Measurements from ENCODE around the gene DNMT3A. TPM values are rescaled to one million over a fixed set of nuclear protein-coding genes. Genes with fewer than 3 reads are reported as not detected.

The DNMT3A gene
- total RNA-seq, 1 donor from 2014 or later = 12.9 TPM

DNA sequence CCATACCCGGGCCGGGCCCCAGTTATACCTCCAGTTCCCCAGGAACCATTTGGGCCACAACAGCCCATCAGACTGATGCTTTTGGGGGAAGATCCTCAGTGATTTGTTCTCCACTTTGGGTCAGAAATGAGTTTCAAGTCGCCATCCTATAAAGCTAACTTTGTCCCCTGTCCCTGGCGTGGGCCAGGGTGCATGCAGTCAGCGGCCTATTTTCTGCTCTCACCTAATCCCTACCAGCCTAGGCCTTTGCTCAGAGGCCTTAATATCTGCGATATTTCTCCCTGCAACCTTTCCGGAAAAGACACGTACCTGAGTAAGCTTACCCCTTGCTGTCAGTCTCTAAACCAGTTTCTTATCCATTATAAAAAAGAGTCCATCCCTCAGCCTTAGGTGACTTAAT is 7.2 kb downstream of the DNMT3A start:
- no peak for DNase-seq (ENCODE audit: low read depth)
- H3K4me3 ChIP-seq (ENCODE audit: low read depth, low read length) = no peak overlapping the region
- TF ChIP-seq, protein P1, sequence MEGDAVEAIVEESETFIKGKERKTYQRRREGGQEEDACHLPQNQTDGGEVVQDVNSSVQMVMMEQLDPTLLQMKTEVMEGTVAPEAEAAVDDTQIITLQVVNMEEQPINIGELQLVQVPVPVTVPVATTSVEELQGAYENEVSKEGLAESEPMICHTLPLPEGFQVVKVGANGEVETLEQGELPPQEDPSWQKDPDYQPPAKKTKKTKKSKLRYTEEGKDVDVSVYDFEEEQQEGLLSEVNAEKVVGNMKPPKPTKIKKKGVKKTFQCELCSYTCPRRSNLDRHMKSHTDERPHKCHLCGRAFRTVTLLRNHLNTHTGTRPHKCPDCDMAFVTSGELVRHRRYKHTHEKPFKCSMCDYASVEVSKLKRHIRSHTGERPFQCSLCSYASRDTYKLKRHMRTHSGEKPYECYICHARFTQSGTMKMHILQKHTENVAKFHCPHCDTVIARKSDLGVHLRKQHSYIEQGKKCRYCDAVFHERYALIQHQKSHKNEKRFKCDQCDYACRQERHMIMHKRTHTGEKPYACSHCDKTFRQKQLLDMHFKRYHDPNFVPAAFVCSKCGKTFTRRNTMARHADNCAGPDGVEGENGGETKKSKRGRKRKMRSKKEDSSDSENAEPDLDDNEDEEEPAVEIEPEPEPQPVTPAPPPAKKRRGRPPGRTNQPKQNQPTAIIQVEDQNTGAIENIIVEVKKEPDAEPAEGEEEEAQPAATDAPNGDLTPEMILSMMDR (IDR thresholded peaks at IDR 0.05; ENCODE audit: insufficient read depth, low read length, severe bottlenecking) = no peak
- no peaks in the 10 kb centered on the region for H3K27me3 ChIP-seq (ENCODE audit: control insufficient read depth, insufficient read depth, low read length)
- FAIRE-seq = no peak
- no peaks in the 10 kb centered on the region for H3K36me3 ChIP-seq (ENCODE audit: control insufficient read depth, insufficient read depth, low read length)

DNA sequence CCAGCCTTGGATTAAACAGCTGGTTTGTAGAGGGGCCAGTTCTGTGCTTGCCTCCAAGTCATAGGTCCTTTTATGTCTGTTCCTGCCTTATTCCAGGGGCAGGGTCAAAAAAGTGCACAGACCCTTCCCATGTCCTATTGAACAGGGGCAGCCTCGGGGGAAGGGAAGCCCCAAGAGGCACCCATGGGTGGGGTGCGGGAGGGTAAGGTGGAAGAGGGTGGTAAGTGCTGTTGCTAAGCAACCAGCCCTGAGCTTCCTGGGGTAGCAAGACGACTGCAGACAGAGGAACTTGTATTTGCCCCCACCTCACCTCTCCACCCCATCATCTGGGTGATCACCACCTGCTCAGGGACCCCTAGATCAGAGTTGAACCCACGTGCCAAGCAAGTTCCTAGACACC is 7.7 kb downstream of the DNMT3A start:
- FAIRE-seq (no peak), DNase-seq (ENCODE audit: low read depth) (no peak)
- Histone ChIP-seq H3K36me3 (ENCODE audit: control insufficient read depth, insufficient read depth, low read length) (no peaks in the 10 kb centered on the region), H3K27me3 (ENCODE audit: control insufficient read depth, insufficient read depth, low read length) (no peaks in the 10 kb centered on the region), H3K4me3 (ENCODE audit: low read depth, low read length) (no peak overlapping the region)
- TF ChIP-seq, protein P1 (IDR thresholded peaks at IDR 0.05; ENCODE audit: insufficient read depth, low read length, severe bottlenecking) = no peak

DNA sequence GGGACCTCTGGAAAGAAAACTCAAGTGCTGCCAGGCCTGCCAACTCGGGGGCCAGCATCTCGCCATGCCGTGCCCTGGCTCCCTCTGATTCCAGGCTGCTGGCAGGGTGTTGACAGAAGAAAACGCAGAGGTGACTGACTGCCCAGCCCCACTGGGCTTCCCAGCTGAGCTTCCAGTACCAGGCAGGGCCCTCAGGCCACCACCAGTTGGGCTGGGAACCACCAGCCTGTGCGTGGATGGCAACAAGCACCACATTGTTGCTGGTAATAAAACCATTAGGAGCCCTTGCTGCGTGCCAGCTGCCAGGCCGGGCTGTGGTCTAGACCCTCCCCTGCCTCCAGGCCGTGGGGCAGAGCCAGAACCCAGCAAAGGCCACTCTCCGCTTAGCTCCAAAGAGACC is 9.2 kb downstream of the DNMT3A start:
- TF ChIP-seq, protein P1 (IDR thresholded peaks at IDR 0.05; ENCODE audit: insufficient read depth, low read length, severe bottlenecking) = no peak
- H3K36me3 ChIP-seq (ENCODE audit: control insufficient read depth, insufficient read depth, low read length) = no peaks in the 10 kb centered on the region
- no peak for FAIRE-seq
- no peak for DNase-seq (ENCODE audit: low read depth)
- no peaks in the 10 kb centered on the region for H3K27me3 ChIP-seq (ENCODE audit: control insufficient read depth, insufficient read depth, low read length)
- no peak overlapping the region for H3K4me3 ChIP-seq (ENCODE audit: low read depth, low read length)

DNA sequence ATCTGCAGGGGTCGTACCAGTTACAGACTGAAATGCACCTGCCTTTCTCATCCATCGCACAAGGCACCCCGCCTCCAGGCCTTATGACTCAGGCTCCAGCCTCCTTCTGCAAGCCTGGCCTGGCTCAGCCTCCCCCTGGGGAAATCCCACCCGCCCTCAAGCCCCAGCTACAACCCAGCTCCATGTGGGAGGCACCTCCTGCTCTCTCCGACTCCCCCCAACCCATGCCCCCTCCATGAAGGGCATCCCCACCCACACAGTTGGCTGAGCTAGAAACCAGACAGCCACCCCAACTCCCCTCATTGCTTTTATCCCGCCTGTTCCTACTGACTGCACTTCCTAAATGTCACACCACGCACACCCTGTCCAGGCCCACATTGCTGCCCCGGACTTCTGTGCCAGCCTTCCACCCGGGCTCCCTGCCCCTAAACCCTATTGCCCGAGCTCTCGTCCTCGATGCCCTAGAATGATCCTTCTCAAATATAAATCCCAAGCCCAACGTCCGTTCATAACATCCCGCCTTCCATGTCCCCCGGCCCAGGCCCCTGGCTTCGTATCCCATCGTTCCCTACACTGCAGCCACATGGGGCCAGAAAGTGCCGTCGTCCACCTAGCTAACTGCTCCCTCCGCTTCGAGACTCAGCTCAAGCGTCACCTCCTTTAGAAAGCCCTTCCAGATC is 9.9 kb downstream of the DNMT3A start:
- peaks cover 1% of the 10 kb centered on the region for H3K36me3 ChIP-seq (ENCODE audit: control insufficient read depth, insufficient read depth, low read length)
- no peak overlapping the region for H3K4me3 ChIP-seq (ENCODE audit: low read depth, low read length)
- no peaks in the 10 kb centered on the region for H3K27me3 ChIP-seq (ENCODE audit: control insufficient read depth, insufficient read depth, low read length)
- FAIRE-seq = no peak
- peak; percentile 26 for DNase-seq (ENCODE audit: low read depth)
- TF ChIP-seq, protein P1 (IDR thresholded peaks at IDR 0.05; ENCODE audit: insufficient read depth, low read length, severe bottlenecking) = no peak

DNA sequence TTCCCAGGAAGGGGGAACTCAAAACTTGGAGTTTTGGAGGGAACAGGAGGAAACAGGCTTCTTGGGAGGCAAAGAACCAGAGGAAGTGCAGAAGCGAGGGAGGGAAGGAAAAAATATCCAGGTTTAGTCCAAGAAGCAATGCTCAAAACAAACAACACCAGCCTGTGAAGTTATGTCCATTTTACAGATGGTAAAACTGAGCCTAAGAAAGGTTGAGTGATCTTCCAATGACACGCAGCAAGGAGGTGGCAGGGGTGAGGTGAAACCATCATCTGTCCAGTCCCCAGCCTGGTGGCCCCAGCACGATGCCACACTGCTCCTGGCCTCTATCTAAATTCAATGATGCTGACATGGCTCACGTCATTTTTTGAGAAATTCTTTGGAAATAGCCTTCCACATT is 10.8 kb downstream of the DNMT3A start:
- FAIRE-seq = no peak
- Histone ChIP-seq H3K27me3 (ENCODE audit: control insufficient read depth, insufficient read depth, low read length) (no peaks in the 10 kb centered on the region), H3K36me3 (ENCODE audit: control insufficient read depth, insufficient read depth, low read length) (peaks cover 1% of the 10 kb centered on the region), H3K4me3 (ENCODE audit: low read depth, low read length) (no peak overlapping the region)
- no peak for DNase-seq (ENCODE audit: low read depth)
- TF ChIP-seq, protein P1 (IDR thresholded peaks at IDR 0.05; ENCODE audit: insufficient read depth, low read length, severe bottlenecking) = no peak

DNA sequence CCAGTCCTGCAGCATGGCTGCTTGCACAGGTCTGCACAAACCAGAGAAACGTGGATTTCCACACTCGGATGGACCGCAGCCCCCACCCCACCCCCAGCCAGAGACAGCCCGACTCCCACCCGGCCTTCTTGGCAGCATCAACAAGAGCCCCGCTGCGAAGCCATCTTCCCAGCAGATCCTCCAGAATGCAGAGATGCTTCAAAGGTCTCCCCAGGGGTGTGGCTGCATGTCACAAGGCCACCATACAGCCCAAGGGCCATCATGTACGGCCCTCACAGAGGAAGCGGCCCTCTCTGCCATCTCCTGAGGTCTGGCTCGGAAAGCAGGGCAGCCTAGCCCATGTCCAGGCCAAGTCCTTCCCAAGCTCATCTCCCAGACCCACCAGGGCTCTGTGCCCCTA is 11.5 kb downstream of the DNMT3A start:
- no peak overlapping the region for H3K4me3 ChIP-seq (ENCODE audit: low read depth, low read length)
- no peak for FAIRE-seq
- no peak for DNase-seq (ENCODE audit: low read depth)
- H3K36me3 ChIP-seq (ENCODE audit: control insufficient read depth, insufficient read depth, low read length) = peaks cover 1% of the 10 kb centered on the region
- no peaks in the 10 kb centered on the region for H3K27me3 ChIP-seq (ENCODE audit: control insufficient read depth, insufficient read depth, low read length)
- TF ChIP-seq, protein P1 (IDR thresholded peaks at IDR 0.05; ENCODE audit: insufficient read depth, low read length, severe bottlenecking) = no peak

All from bronchial epithelial cell (primary cell).